GM11168 (cell line): ENCODE results near the gene POP4.

Experiments used
- in situ Hi-C: fragments of 300-500 bp; cut with MboI; formaldehyde crosslinking; loops from one replicate; pipeline ENCODE4 v1.12.0; 2022; ENCODE audit warnings: low sequenced_read_pairs; ENCODE audit not compliant: unreplicated experiment

The POP4 gene

DNA sequence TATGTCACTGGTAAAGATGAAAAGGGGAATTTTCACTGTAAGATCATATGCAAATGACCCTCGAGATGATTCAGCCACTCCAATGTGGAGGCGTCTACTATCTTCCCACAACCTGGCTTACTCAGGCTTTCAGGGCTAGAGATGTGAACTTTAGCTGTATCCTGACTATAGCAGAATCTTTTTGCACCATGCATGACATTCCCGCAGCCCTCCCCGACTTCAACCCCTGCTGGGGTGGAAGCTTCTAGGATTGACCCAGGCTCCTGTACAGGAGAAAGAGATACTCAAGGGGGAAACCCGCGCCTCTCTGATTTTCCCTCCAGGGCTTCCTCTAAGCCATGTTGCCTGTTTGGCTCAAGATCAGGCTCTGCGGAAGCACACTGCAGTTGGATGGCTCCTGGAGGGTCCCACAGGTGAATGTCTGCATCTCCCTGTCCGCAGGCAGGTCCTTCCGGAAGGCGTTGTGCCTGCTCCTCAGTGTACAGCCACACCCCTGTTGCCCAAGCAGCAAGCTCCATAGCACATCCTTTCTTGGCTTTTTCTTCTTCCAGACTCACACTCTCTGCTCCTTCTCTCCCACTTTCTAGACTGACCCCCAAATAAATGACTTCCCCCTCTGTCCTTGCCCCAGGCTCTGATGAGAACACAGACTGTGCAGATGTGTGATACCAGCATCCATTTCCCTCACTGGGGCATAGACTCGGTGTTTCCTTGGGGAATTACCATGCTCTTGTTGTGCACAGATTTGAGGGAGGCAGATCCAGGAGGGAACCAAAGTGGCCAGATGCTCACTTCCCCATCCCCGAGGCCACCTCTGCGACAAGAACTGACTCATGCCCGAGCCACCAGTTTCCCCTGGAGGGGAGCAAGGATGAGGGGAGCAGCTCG, 29.1 kb upstream of the POP4 start:
- in situ Hi-C loops, result no loop called here

- in situ Hi-C loops, result no loop called here
These were observed 28.5 kb upstream of the POP4 start for GRCh38 chr19:29577649-29577963.

DNA sequence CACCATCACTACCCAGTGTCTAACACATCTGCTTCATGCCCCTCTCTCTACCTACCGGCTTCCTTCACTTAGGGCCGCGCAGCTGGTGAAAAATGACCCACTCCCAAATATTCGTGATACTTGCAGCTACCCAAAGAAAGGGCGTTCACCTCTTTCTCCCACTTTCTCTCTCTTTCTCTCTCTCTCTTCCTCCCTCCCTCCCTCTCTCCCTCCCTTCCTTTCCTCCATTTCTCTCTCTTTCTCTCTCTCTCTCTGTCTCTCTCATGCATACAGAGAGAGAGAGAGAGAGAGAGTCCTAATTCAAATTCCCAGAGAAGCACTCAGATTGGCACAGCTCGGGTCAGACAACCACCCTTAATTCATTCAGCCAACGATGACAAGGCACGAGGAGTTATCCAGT, 27.7 kb upstream of the POP4 start:
- in situ Hi-C loops, result no loop called here

- in situ Hi-C loops, result no loop called here
These were observed 26.7 kb upstream of the POP4 start for GRCh38 chr19:29579308-29579910.

DNA sequence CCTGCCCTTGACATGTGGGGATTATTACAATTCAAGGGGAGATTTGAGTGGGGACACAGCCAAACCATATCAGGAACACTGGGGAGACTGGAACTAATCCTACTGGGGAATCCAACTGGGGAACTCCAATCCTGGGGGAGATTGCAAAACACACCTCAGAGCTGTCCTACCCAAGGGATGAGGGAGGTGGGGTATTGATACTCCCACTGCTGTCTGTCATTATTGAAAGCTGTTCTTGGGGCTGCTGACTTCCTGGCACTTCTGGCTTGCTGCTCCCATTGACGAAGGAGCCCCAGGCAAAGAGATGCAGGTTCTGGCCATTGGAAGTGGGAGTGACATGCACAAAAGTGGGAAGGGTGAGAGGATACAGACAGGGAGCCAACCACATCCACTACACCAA, 24.7 kb upstream of the POP4 start:
- in situ Hi-C loops, result no loop called here

GRCh38 chr19:29583196-29583999, 22.7 kb upstream of the POP4 start:
- in situ Hi-C loops, result no loop called here

DNA sequence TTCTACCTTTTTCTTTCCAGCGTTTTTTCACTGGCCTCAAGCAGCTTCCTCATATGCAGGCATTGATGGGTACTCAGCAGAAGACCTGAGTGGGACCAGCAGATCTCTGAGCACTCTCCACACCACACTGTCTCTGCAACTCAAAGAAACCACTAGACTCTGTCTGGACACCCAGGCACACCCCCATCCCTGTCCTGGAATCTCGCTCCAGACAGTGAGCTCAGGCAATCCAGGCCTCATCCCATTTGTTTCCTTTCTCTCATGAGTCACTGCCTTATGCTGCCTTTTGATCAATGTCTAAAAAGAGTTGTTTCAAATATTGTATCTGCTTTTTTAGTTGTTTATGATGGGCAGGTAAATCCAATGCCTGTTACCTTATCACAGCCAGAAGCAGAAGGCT, 19.7 kb upstream of the POP4 start:
- in situ Hi-C loops, result no loop called here

- in situ Hi-C loops, result no loop called here
These were observed 19.0 kb upstream of the POP4 start for GRCh38 chr19:29587059-29587458.

DNA sequence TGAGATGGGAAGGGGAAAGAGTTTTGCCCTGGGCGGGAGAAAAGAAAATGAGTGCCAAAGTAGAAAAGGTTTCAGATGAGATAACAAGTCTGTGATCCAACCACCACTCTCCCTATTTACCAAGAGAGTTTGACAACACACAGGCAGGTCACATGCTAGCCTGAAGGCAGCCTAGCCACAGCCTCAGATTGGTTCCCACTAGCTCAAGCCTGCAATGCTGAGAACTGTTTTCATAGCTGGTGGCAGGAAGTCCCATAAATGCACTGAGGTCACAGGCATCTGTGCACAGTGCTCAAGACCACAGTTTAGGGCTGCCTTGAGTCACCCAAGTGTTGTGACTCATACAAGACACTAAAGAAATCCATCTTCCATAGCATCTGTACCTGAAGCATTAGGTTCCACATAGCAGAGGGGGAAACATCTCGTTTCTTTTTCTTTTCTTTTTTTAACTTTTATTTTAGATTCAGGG, 18.5 kb upstream of the POP4 start:
- in situ Hi-C loops, result no loop called here

- in situ Hi-C loops, result no loop called here
These were observed 18.0 kb upstream of the POP4 start for GRCh38 chr19:29588095-29588494.

GRCh38 chr19:29590278-29590677, 15.8 kb upstream of the POP4 start:
- in situ Hi-C loops, result no loop called here

DNA sequence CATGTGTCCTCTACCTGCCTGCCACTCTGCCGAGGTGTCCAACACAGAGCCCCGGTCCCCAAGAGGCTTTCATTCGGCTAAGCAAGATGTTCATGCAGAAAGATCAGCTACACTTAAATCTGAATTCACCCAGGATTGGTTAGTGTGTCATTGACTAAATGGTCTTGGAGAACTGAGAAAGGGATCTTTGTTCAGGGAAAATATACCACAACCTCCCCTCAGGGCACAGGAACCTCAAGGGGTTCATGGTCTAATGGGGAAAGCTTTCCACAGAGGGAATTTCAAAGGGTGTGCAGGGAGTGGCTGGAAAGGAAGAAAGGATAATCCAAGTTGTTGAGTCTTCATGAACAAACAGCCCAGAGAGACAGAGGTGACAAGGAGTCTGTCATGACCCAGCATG, 14.4 kb upstream of the POP4 start:
- in situ Hi-C loops, result no loop called here

DNA sequence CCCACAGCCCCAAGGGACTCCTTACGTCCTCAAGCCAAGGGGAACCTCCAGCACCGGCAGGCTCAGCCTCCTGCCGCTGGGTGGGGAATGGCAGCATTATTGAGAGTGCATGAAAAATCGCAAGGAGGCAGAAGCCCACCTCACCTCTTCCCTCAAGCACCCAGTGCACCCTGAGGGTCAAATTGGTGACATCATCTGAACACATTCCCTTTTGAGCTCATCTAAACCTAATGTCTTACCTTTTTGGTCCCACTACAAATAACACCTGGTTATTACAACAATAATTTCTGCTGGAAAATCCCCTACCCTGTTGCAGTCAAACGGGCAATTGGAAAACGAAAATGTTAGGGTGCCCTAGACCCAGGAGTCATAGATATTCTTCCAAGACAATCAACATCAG, 12.2 kb upstream of the POP4 start:
- in situ Hi-C loops, result no loop called here

GRCh38 chr19:29596080-29596727, 9.9 kb upstream of the POP4 start:
- in situ Hi-C loops, result no loop called here

GRCh38 chr19:29596885-29597525, 9.1 kb upstream of the POP4 start:
- in situ Hi-C loops, result no loop called here

- in situ Hi-C loops, result no loop called here
These were observed 8.0 kb upstream of the POP4 start for GRCh38 chr19:29598036-29598435.

GRCh38 chr19:29598496-29598895, 7.6 kb upstream of the POP4 start:
- in situ Hi-C loops, result no loop called here

DNA sequence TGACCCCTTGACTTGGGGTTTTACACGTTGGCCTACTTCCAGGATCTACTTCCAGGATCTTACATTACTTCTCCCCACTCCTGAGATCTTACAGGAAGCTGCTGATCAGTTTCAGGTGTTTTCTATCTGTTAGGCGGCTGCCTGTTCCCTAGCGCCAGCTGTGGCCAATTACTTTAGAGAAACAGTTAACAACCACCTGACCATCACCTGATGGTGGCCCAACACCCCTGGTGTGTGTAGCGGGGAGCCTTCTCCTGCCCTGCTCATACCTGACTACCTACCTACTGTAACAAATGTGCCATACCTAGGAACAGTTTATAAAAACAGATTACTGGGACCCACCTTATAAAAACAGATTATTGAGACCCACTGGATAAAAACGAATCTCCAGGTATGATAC, 2.8 kb upstream of the POP4 start:
- in situ Hi-C loops, result no loop called here

DNA sequence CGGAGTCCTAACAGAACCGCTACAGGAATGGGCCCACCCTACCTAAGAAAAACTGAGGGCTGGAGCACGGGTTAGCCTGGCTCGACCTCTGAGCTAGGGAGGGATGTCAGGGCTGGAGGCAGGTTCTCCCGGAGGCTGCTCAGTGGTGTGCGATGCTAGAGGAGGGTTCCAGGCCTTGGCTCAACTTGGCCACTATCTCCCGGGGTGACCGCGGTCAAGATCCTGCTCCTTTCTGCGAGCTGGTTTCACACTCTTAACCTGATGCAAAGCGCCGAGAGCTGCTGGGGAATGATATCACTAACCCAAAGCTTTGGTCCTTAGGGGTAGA, 301 bp downstream of the POP4 start:
- in situ Hi-C loops, result loop anchor here (5.0 kb wide), 1 partner anchor 106 kb away; no protein-coding TSS in a partner anchor

DNA sequence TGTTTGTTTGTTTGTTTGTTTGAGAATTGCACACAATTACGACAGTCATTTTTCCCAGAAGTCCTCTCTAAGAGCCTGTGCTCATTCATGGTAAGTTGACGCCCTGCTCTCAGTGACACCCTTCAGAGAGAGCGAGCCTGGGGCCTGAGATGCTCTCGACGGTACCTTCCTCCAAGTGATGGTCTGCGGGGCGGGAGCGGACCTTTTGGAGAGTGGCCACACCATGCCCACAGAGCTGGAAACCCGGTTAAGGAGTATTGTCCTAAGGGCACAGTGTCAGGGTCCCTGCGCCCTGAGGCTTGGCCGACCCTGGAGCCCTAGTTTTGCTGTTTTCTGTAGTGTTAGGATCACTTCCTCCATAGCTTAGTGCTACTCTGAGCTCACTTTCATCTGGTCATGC, 3.6 kb downstream of the POP4 start:
- in situ Hi-C loops, result loop anchor here (5.0 kb wide), 1 partner anchor 103 kb away; no protein-coding TSS in a partner anchor
